ENCODE results near the gene STK32C. TPM values are rescaled to one million over a fixed set of nuclear protein-coding genes. Genes with fewer than 3 reads are reported as not detected.

Gene STK32C
- total RNA-seq, 1 donor from 2014 or later: 14.6 TPM

GRCh38 chr10:132172091-132173066 lies 135.4 kb downstream of the STK32C start:
- no peak for DNase-seq (ENCODE audit: low spot score)
- intact Hi-C loops (cut with micrococcal nuclease): no loop called here
- Mint-ChIP-seq H3K27ac (no peak overlapping the region), H3K4me1 (ENCODE audit: low read depth) (peaks cover 10% of the 10 kb centered on the region), H3K4me3 (no peak overlapping the region), H3K36me3 (ENCODE audit: low read depth) (no peaks in the 10 kb centered on the region), H3K9me3 (peaks cover 4% of the 10 kb centered on the region), H3K27me3 (ENCODE audit: insufficient read depth) (peaks cover 7% of the 10 kb centered on the region)

GRCh38 chr10:132170561-132171361 lies 137.0 kb downstream of the STK32C start:
- Mint-ChIP-seq H3K4me3 (no peak overlapping the region), H3K9me3 (peaks cover 4% of the 10 kb centered on the region), H3K27ac (no peak overlapping the region), H3K36me3 (ENCODE audit: low read depth) (no peaks in the 10 kb centered on the region), H3K4me1 (ENCODE audit: low read depth) (peaks cover 11% of the 10 kb centered on the region), H3K27me3 (ENCODE audit: insufficient read depth) (no peaks in the 10 kb centered on the region)
- no peak for DNase-seq (ENCODE audit: low spot score)
- intact Hi-C loops (cut with micrococcal nuclease): no loop called here

GRCh38 chr10:132169766-132170560 lies 137.8 kb downstream of the STK32C start:
- Mint-ChIP-seq H3K4me3 (no peak overlapping the region), H3K36me3 (ENCODE audit: low read depth) (no peaks in the 10 kb centered on the region), H3K4me1 (ENCODE audit: low read depth) (peaks cover 11% of the 10 kb centered on the region), H3K9me3 (peaks cover 4% of the 10 kb centered on the region), H3K27me3 (ENCODE audit: insufficient read depth) (no peaks in the 10 kb centered on the region), H3K27ac (no peak overlapping the region)
- intact Hi-C loops (cut with micrococcal nuclease): no loop called here
- DNase-seq (ENCODE audit: low spot score): no peak

- Mint-ChIP-seq H3K4me1 (ENCODE audit: low read depth) (peaks cover 11% of the 10 kb centered on the region), H3K9me3 (peaks cover 4% of the 10 kb centered on the region), H3K36me3 (ENCODE audit: low read depth) (no peaks in the 10 kb centered on the region), H3K27me3 (ENCODE audit: insufficient read depth) (no peaks in the 10 kb centered on the region), H3K27ac (no peak overlapping the region), H3K4me3 (no peak overlapping the region)
- intact Hi-C loops (cut with micrococcal nuclease): no loop called here
- no peak for DNase-seq (ENCODE audit: low spot score)
Measured at GRCh38 chr10:132169031-132169765, 138.6 kb downstream of the STK32C start.

- no peak overlapping the region for H3K4me3 Mint-ChIP-seq
- no peak for DNase-seq (ENCODE audit: low spot score)
- no peaks in the 10 kb centered on the region for H3K36me3 Mint-ChIP-seq (ENCODE audit: low read depth)
- intact Hi-C loops (cut with micrococcal nuclease): no loop called here
- H3K27ac Mint-ChIP-seq: no peak overlapping the region
- H3K4me1 Mint-ChIP-seq (ENCODE audit: low read depth): peaks cover 14% of the 10 kb centered on the region
- no peaks in the 10 kb centered on the region for H3K27me3 Mint-ChIP-seq (ENCODE audit: insufficient read depth)
- peaks cover 4% of the 10 kb centered on the region for H3K9me3 Mint-ChIP-seq
Measured at GRCh38 chr10:132168571-132169030, 139.1 kb downstream of the STK32C start.

- Mint-ChIP-seq H3K9me3 (no peaks in the 10 kb centered on the region), H3K4me1 (ENCODE audit: low read depth) (peaks cover 18% of the 10 kb centered on the region), H3K4me3 (no peak overlapping the region), H3K27me3 (ENCODE audit: insufficient read depth) (no peaks in the 10 kb centered on the region), H3K36me3 (ENCODE audit: low read depth) (no peaks in the 10 kb centered on the region), H3K27ac (no peak overlapping the region)
- no peak for DNase-seq (ENCODE audit: low spot score)
- intact Hi-C loops (cut with micrococcal nuclease): no loop called here
Measured at GRCh38 chr10:132167976-132168375, 139.8 kb downstream of the STK32C start.

GRCh38 chr10:132167041-132167674 lies 140.6 kb downstream of the STK32C start:
- Mint-ChIP-seq H3K27me3 (ENCODE audit: insufficient read depth) (no peaks in the 10 kb centered on the region), H3K36me3 (ENCODE audit: low read depth) (peaks cover under 1% of the 10 kb centered on the region), H3K4me1 (ENCODE audit: low read depth) (peaks cover 26% of the 10 kb centered on the region), H3K4me3 (no peak overlapping the region), H3K27ac (peak overlapping the region; percentile 5), H3K9me3 (no peaks in the 10 kb centered on the region)
- DNase-seq (ENCODE audit: low spot score): no peak
- intact Hi-C loops (cut with micrococcal nuclease): no loop called here

GRCh38 chr10:132166216-132166950 lies 141.4 kb downstream of the STK32C start:
- no peak for DNase-seq (ENCODE audit: low spot score)
- Mint-ChIP-seq H3K27me3 (ENCODE audit: insufficient read depth) (no peaks in the 10 kb centered on the region), H3K4me1 (ENCODE audit: low read depth) (peaks cover 31% of the 10 kb centered on the region), H3K9me3 (no peaks in the 10 kb centered on the region), H3K4me3 (no peak overlapping the region), H3K27ac (peak overlapping the region; percentile 5), H3K36me3 (ENCODE audit: low read depth) (peaks cover 4% of the 10 kb centered on the region)
- intact Hi-C loops (cut with micrococcal nuclease): no loop called here

GRCh38 chr10:132165416-132165980 lies 142.3 kb downstream of the STK32C start:
- no peak overlapping the region for H3K27ac Mint-ChIP-seq
- no peaks in the 10 kb centered on the region for H3K27me3 Mint-ChIP-seq (ENCODE audit: insufficient read depth)
- H3K4me1 Mint-ChIP-seq (ENCODE audit: low read depth): peaks cover 31% of the 10 kb centered on the region
- intact Hi-C loops (cut with micrococcal nuclease): no loop called here
- H3K9me3 Mint-ChIP-seq: no peaks in the 10 kb centered on the region
- DNase-seq (ENCODE audit: low spot score): no peak
- peaks cover 4% of the 10 kb centered on the region for H3K36me3 Mint-ChIP-seq (ENCODE audit: low read depth)
- no peak overlapping the region for H3K4me3 Mint-ChIP-seq

GRCh38 chr10:132164761-132165278 lies 142.9 kb downstream of the STK32C start:
- Mint-ChIP-seq H3K36me3 (ENCODE audit: low read depth) (peaks cover 4% of the 10 kb centered on the region), H3K27ac (no peak overlapping the region), H3K4me3 (no peak overlapping the region), H3K4me1 (ENCODE audit: low read depth) (peaks cover 31% of the 10 kb centered on the region), H3K27me3 (ENCODE audit: insufficient read depth) (no peaks in the 10 kb centered on the region), H3K9me3 (no peaks in the 10 kb centered on the region)
- intact Hi-C loops (cut with micrococcal nuclease): no loop called here
- DNase-seq (ENCODE audit: low spot score): no peak

Data from activated T-helper 1 cell treated with anti-CD3 and anti-CD28 coated beads, Interleukin-12 subunit alpha, Interleukin-12 subunit beta, Interleukin-2, Interleukin-4 antibody, amounts not matched to agents 30 ng/mL and 10 ng/mL and 1 ng/mL, durations not matched to agents 14 hours and 24 hours and 36 hours (primary cell).